ENCODE results near the gene PJVK. TPM values are rescaled to one million over a fixed set of nuclear protein-coding genes. Genes with fewer than 3 reads are reported as not detected.

PJVK gene
- total and polyA plus RNA-seq, 2 of the 13 experiments (the other 11 are each of a cell fraction or from before 2014, with no cell fraction given), result 1.2 to 2.6 TPM

- TF ChIP-seq KAT2B (IDR thresholded peaks at IDR 0.05; ENCODE audit: borderline replicate concordance, low read depth, low read length) (no peak), TBP (CRISPR knock-in tag; IDR thresholded peaks at IDR 0.05) (no peak; the same call in 1 of the 2 replicates), ZNF354B (CRISPR knock-in tag; IDR thresholded peaks at IDR 0.05) (no peak), NFE2L1 (CRISPR knock-in tag; IDR thresholded peaks at IDR 0.05; ENCODE audit: borderline replicate concordance) (no peak), NFRKB (IDR thresholded peaks at IDR 0.05) (no peak), SP5 (CRISPR knock-in tag; IDR thresholded peaks at IDR 0.05; ENCODE audit: borderline replicate concordance, low read depth) (peak; percentile 78), ELF3 (CRISPR knock-in tag; IDR thresholded peaks at IDR 0.05) (peak; percentile 66), SETDB1 (CRISPR knock-in tag; IDR thresholded peaks at IDR 0.05; ENCODE audit: borderline replicate concordance) (no peak), SMARCC2 (IDR thresholded peaks at IDR 0.05) (no peak), FUBP1 (CRISPR knock-in tag; IDR thresholded peaks at IDR 0.05; ENCODE audit: borderline replicate concordance) (no peak), HDAC6 (IDR thresholded peaks at IDR 0.05; ENCODE audit: low read depth, low read length) (no peak), ZSCAN25 (CRISPR knock-in tag; IDR thresholded peaks at IDR 0.05) (no peak), SMYD3 (CRISPR knock-in tag; IDR thresholded peaks at IDR 0.05) (0 out of 2 replicates have a peak, but pooled peaks have one; percentile 32), NCOR1 (IDR thresholded peaks at IDR 0.05; ENCODE audit: borderline replicate concordance, low read length) (peak; percentile 23; the same call in 1 of the 2 replicates), ZNF710 (CRISPR knock-in tag; IDR thresholded peaks at IDR 0.05; ENCODE audit: borderline replicate concordance) (peak; percentile 69; the same call in 1 of the 2 replicates), RNF219 (CRISPR knock-in tag; IDR thresholded peaks at IDR 0.05) (no peak), TEAD2 (CRISPR knock-in tag; IDR thresholded peaks at IDR 0.05) (no peak), ZNF589 (CRISPR knock-in tag; conservative IDR thresholded peaks at IDR 0.05) (no peak; the same call in 1 of the 2 replicates), SRY (CRISPR knock-in tag; IDR thresholded peaks at IDR 0.05) (peak; percentile 54; the same call in 1 of the 2 replicates)
These were observed 29.3 kb downstream of the PJVK start, which contains the start of gene PLEKHA3 (continued) for GRCh38 chr2:178480227-178481181.
